ENCODE data around the gene FNTB.

The FNTB gene

GRCh38 chr14:64939817-64940190 is 46.9 kb upstream of the FNTB start:
- Histone ChIP-seq H3K4me3 (ENCODE audit: low read depth, low read length) (no peak overlapping the region), H2AK5ac (ENCODE audit: low read length) (no peak overlapping the region)

GRCh38 chr14:64940336-64940910 is 46.3 kb upstream of the FNTB start:
- Histone ChIP-seq H3K18ac (ENCODE audit: low read length) (no peak overlapping the region), H3K9ac (ENCODE audit: low read length) (no peak overlapping the region), H2BK12ac (ENCODE audit: low read length) (no peak overlapping the region), H3K79me1 (ENCODE audit: low read length) (no peaks in the 10 kb centered on the region), H3K79me2 (ENCODE audit: control insufficient read depth, insufficient read depth, low read length, poor library complexity) (no peaks in the 10 kb centered on the region), H3K4ac (ENCODE audit: low read depth, low read length) (no peak overlapping the region), H2BK120ac (ENCODE audit: insufficient read depth, low read length, poor library complexity) (no peak overlapping the region), H3K23ac (ENCODE audit: low read length) (no peak overlapping the region), H3K4me3 (ENCODE audit: low read depth, low read length) (no peak overlapping the region), H3K27ac (ENCODE audit: low read depth, low read length) (no peak overlapping the region), H3K27me3 (ENCODE audit: insufficient read depth, low read length) (no peaks in the 10 kb centered on the region), H2AK5ac (ENCODE audit: low read length) (no peak overlapping the region), H3K36me3 (ENCODE audit: control insufficient read depth in 1 of 2, insufficient read depth in 2 of 2, low read length in 2 of 2) (peaks cover 2 to 7% of the 10 kb centered on the region in 2 experiments), H3K4me2 (ENCODE audit: low read length) (no peak overlapping the region), H2BK5ac (ENCODE audit: low read depth, low read length, poor library complexity) (no peak overlapping the region), H4K12ac (ENCODE audit: low read depth, low read length) (no peak overlapping the region), H3K9me3 (ENCODE audit: insufficient read depth, low read depth, low read length) (no peaks in the 10 kb centered on the region), H4K8ac (ENCODE audit: low read depth, low read length) (no peak overlapping the region), H2AFZ (ENCODE audit: insufficient read depth, low read length, poor library complexity) (no peak overlapping the region), H4K91ac (ENCODE audit: low read depth, low read length) (no peak overlapping the region), H3K4me1 (ENCODE audit: control insufficient read depth in 1 of 2, insufficient read depth in 2 of 2, low read length in 2 of 2) (peaks cover 0 to 5% of the 10 kb centered on the region in 2 experiments), H3K14ac (ENCODE audit: low read length) (no peak overlapping the region)
- no CpG with 5 or more reads among the region's 3 CpGs for WGBS (ENCODE audit: extremely low coverage, insufficient coverage, insufficient read length)
- no peak for DNase-seq

More at GRCh38 chr14:64939817-64940190, 46.9 kb upstream of the FNTB start:
- Histone ChIP-seq H3K27ac (ENCODE audit: low read depth, low read length) (no peak overlapping the region), H3K18ac (ENCODE audit: low read length) (no peak overlapping the region), H3K27me3 (ENCODE audit: insufficient read depth, low read length) (no peaks in the 10 kb centered on the region), H2AFZ (ENCODE audit: insufficient read depth, low read length, poor library complexity) (no peak overlapping the region), H3K4me1 (ENCODE audit: control insufficient read depth in 1 of 2, insufficient read depth in 2 of 2, low read length in 2 of 2) (peaks cover 0 to 5% of the 10 kb centered on the region in 2 experiments), H4K12ac (ENCODE audit: low read depth, low read length) (no peak overlapping the region), H3K4me2 (ENCODE audit: low read length) (no peak overlapping the region), H3K23ac (ENCODE audit: low read length) (no peak overlapping the region), H3K79me2 (ENCODE audit: control insufficient read depth, insufficient read depth, low read length, poor library complexity) (no peaks in the 10 kb centered on the region), H4K8ac (ENCODE audit: low read depth, low read length) (no peak overlapping the region), H3K14ac (ENCODE audit: low read length) (no peak overlapping the region), H4K91ac (ENCODE audit: low read depth, low read length) (no peak overlapping the region), H2BK12ac (ENCODE audit: low read length) (no peak overlapping the region), H3K9ac (ENCODE audit: low read length) (no peak overlapping the region), H3K4ac (ENCODE audit: low read depth, low read length) (no peak overlapping the region), H3K79me1 (ENCODE audit: low read length) (no peaks in the 10 kb centered on the region), H2BK120ac (ENCODE audit: insufficient read depth, low read length, poor library complexity) (no peak overlapping the region), H2BK5ac (ENCODE audit: low read depth, low read length, poor library complexity) (no peak overlapping the region), H3K36me3 (ENCODE audit: control insufficient read depth in 1 of 2, insufficient read depth in 2 of 2, low read length in 2 of 2) (peaks cover 2 to 7% of the 10 kb centered on the region in 2 experiments), H3K9me3 (ENCODE audit: insufficient read depth, low read depth, low read length) (no peaks in the 10 kb centered on the region)
- no peak for DNase-seq
- WGBS (ENCODE audit: extremely low coverage, insufficient coverage, insufficient read length), result no CpG with 5 or more reads among the region's 3 CpGs

- no peak within 1 kb of the TSS for H4K12ac ChIP-seq (ENCODE audit: low read depth, low read length)
- H2AK5ac ChIP-seq (ENCODE audit: low read length), result no peak within 1 kb of the TSS
- H3K18ac ChIP-seq (ENCODE audit: low read length), result no peak within 1 kb of the TSS
- no peak within 1 kb of the TSS for H2AFZ ChIP-seq (ENCODE audit: insufficient read depth, low read length, poor library complexity)
- H3K79me1 ChIP-seq (ENCODE audit: low read length), result no peaks in the 10 kb centered on the region
- H3K27me3 ChIP-seq (ENCODE audit: insufficient read depth, low read length), result no peaks in the 10 kb centered on the region
- H2BK5ac ChIP-seq (ENCODE audit: low read depth, low read length, poor library complexity), result no peak within 1 kb of the TSS
- no peak for DNase-seq
- H4K91ac ChIP-seq (ENCODE audit: low read depth, low read length), result no peak within 1 kb of the TSS
- peaks cover 11 to 14% of the 10 kb centered on the region in 2 experiments for H3K36me3 ChIP-seq (ENCODE audit: control insufficient read depth in 1 of 2, insufficient read depth in 2 of 2, low read length in 2 of 2)
- H3K4me1 ChIP-seq (ENCODE audit: control insufficient read depth in 1 of 2, insufficient read depth in 2 of 2, low read length in 2 of 2), result peaks cover 0 to 5% of the 10 kb centered on the region in 2 experiments
- H3K9ac ChIP-seq (ENCODE audit: low read length), result no peak within 1 kb of the TSS
- H3K4me2 ChIP-seq (ENCODE audit: low read length), result no peak within 1 kb of the TSS
- H2BK12ac ChIP-seq (ENCODE audit: low read length), result no peak within 1 kb of the TSS
- H2BK120ac ChIP-seq (ENCODE audit: insufficient read depth, low read length, poor library complexity), result no peak within 1 kb of the TSS
- no peak within 1 kb of the TSS for H4K8ac ChIP-seq (ENCODE audit: low read depth, low read length)
- no peak within 1 kb of the TSS for H3K4me3 ChIP-seq (ENCODE audit: low read depth, low read length)
- no CpG with 5 or more reads among the region's 13 CpGs for WGBS (ENCODE audit: extremely low coverage, insufficient coverage, insufficient read length)
- no peak within 1 kb of the TSS for H3K4ac ChIP-seq (ENCODE audit: low read depth, low read length)
- no peak within 1 kb of the TSS for H3K14ac ChIP-seq (ENCODE audit: low read length)
- no peaks in the 10 kb centered on the region for H3K9me3 ChIP-seq (ENCODE audit: insufficient read depth, low read depth, low read length)
- H3K23ac ChIP-seq (ENCODE audit: low read length), result no peak within 1 kb of the TSS
- H3K79me2 ChIP-seq (ENCODE audit: control insufficient read depth, insufficient read depth, low read length, poor library complexity), result no peaks in the 10 kb centered on the region
- H3K27ac ChIP-seq (ENCODE audit: low read depth, low read length), result no peak within 1 kb of the TSS
Measured at GRCh38 chr14:64942531-64943111, 44.1 kb upstream of the FNTB start, which contains the start of gene GPX2. Gene GPX2, minus strand, starts transcription at chr14:64942745. Its CDS starts 19 bp downstream, at chr14:64942726.

- no peak overlapping the region for H3K27ac ChIP-seq (ENCODE audit: low read depth, low read length)
Measured at GRCh38 chr14:64943556-64943955, 43.1 kb upstream of the FNTB start.

More at GRCh38 chr14:64943556-64943955, 43.1 kb upstream of the FNTB start:
- Histone ChIP-seq H3K36me3 (ENCODE audit: control insufficient read depth in 1 of 2, insufficient read depth in 2 of 2, low read length in 2 of 2) (peaks cover 18 to 22% of the 10 kb centered on the region in 2 experiments), H2BK12ac (ENCODE audit: low read length) (no peak overlapping the region), H3K4ac (ENCODE audit: low read depth, low read length) (no peak overlapping the region), H3K79me2 (ENCODE audit: control insufficient read depth, insufficient read depth, low read length, poor library complexity) (no peaks in the 10 kb centered on the region), H3K14ac (ENCODE audit: low read length) (no peak overlapping the region), H3K4me3 (ENCODE audit: low read depth, low read length) (no peak overlapping the region), H3K9me3 (ENCODE audit: insufficient read depth, low read depth, low read length) (no peaks in the 10 kb centered on the region), H2AK5ac (ENCODE audit: low read length) (no peak overlapping the region), H3K23ac (ENCODE audit: low read length) (no peak overlapping the region), H4K12ac (ENCODE audit: low read depth, low read length) (no peak overlapping the region), H3K27me3 (ENCODE audit: insufficient read depth, low read length) (no peaks in the 10 kb centered on the region), H3K4me1 (ENCODE audit: control insufficient read depth in 1 of 2, insufficient read depth in 2 of 2, low read length in 2 of 2) (peaks cover 0 to 5% of the 10 kb centered on the region in 2 experiments), H2BK120ac (ENCODE audit: insufficient read depth, low read length, poor library complexity) (no peak overlapping the region), H2BK5ac (ENCODE audit: low read depth, low read length, poor library complexity) (no peak overlapping the region), H4K8ac (ENCODE audit: low read depth, low read length) (no peak overlapping the region), H3K9ac (ENCODE audit: low read length) (no peak overlapping the region), H2AFZ (ENCODE audit: insufficient read depth, low read length, poor library complexity) (no peak overlapping the region), H3K79me1 (ENCODE audit: low read length) (no peaks in the 10 kb centered on the region), H4K91ac (ENCODE audit: low read depth, low read length) (no peak overlapping the region), H3K18ac (ENCODE audit: low read length) (no peak overlapping the region), H3K4me2 (ENCODE audit: low read length) (no peak overlapping the region)
- no peak for DNase-seq
- no CpG with 5 or more reads among the region's 6 CpGs for WGBS (ENCODE audit: extremely low coverage, insufficient coverage, insufficient read length)

Measured in trophoblast cell (in vitro differentiated cells and primary cell).